OCI-M1 (cell line): ENCODE results near the gene HSPA12A.
"Not testable (repeated sequence)": the region's sequence is repeated elsewhere in the genome, so short reads cannot be mapped to it uniquely, and the experiment has no call there.

Experiments
- DNase-seq: peaks from one replicate; lab custom pipeline; 2025; lab: John Stamatoyannopoulos, UW

The HSPA12A gene

GRCh38 chr10:116715839-116716377, 26.5 kb downstream of the HSPA12A start:
- DNase-seq: no peak

GRCh38 chr10:116715341-116715740, 27.0 kb downstream of the HSPA12A start:
- no peak for DNase-seq

GRCh38 chr10:116713846-116714245, 28.5 kb downstream of the HSPA12A start:
- DNase-seq: no peak

GRCh38 chr10:116712989-116713543, 29.3 kb downstream of the HSPA12A start:
- DNase-seq: no peak

- no peak for DNase-seq
Measured at GRCh38 chr10:116712519-116712918, 29.8 kb downstream of the HSPA12A start.

- DNase-seq: not testable (repeated sequence)
Measured at GRCh38 chr10:116711803-116712202, 30.6 kb downstream of the HSPA12A start.

- no peak for DNase-seq
Measured at GRCh38 chr10:116710076-116710475, 32.3 kb downstream of the HSPA12A start.

- DNase-seq: no peak
Measured at GRCh38 chr10:116708877-116709276, 33.5 kb downstream of the HSPA12A start.

GRCh38 chr10:116708391-116708821, 34.0 kb downstream of the HSPA12A start:
- no peak for DNase-seq

GRCh38 chr10:116707981-116708380, 34.4 kb downstream of the HSPA12A start:
- no peak for DNase-seq

- no peak for DNase-seq
Measured at GRCh38 chr10:116706281-116706680, 36.1 kb downstream of the HSPA12A start.

- no peak for DNase-seq
Measured at GRCh38 chr10:116705498-116705897, 36.9 kb downstream of the HSPA12A start.

- no peak for DNase-seq
Measured at GRCh38 chr10:116704926-116705325, 37.4 kb downstream of the HSPA12A start.

- DNase-seq: no peak
Measured at GRCh38 chr10:116702165-116702564, 40.2 kb downstream of the HSPA12A start.

GRCh38 chr10:116699471-116700150, 42.8 kb downstream of the HSPA12A start:
- no peak for DNase-seq

- no peak for DNase-seq
Measured at GRCh38 chr10:116699049-116699448, 43.3 kb downstream of the HSPA12A start.

- no peak for DNase-seq
Measured at GRCh38 chr10:116698364-116698763, 44.0 kb downstream of the HSPA12A start.

GRCh38 chr10:116697816-116698215, 44.5 kb downstream of the HSPA12A start:
- DNase-seq: no peak

- no peak for DNase-seq
Measured at GRCh38 chr10:116696919-116697318, 45.4 kb downstream of the HSPA12A start.

GRCh38 chr10:116694927-116695268, 47.5 kb downstream of the HSPA12A start:
- no peak for DNase-seq

GRCh38 chr10:116694243-116694926, 48.0 kb downstream of the HSPA12A start:
- DNase-seq: no peak

- DNase-seq: no peak
Measured at GRCh38 chr10:116692225-116692624, 50.1 kb downstream of the HSPA12A start.

- no peak for DNase-seq
Measured at GRCh38 chr10:116691635-116692034, 50.7 kb downstream of the HSPA12A start.
